Nasal cavity respiratory epithelium epithelial cell of viscerocranial mucosa (primary cell): Measurements from ENCODE around the gene GAL3ST3. TPM values are rescaled to one million over a fixed set of nuclear protein-coding genes. Genes with fewer than 3 reads are reported as not detected.

Experiments
- total RNA-seq: library from RNA; depleted of rRNA; stranded (reverse); fragments of >200 nt; gene quantifications from 2 replicates; pipeline ENCODE4 v1.2.3, GENCODE V29; 2014

GAL3ST3 gene
- not detected in 2 replicates for total RNA-seq

GRCh38 chr11:66048547-66049323 lies at the start of gene GAL3ST3:
Gene GAL3ST3, minus strand, starts transcription at chr11:66049161. Its CDS starts 3,746 bp downstream, at chr11:66045415.

GRCh38 chr11:66069715-66070603 lies 21.0 kb upstream of the GAL3ST3 start, which contains the start of gene PACS1:
Gene PACS1, plus strand, starts transcription at chr11:66070272. Its CDS starts 215 bp downstream, at chr11:66070487.

GRCh38 chr11:66051766-66052663 lies 3.1 kb upstream of the GAL3ST3 start, which contains the start of gene SF3B2:
Gene SF3B2, plus strand, starts transcription at chr11:66052364. Its CDS starts 21 bp downstream, at chr11:66052385.

GRCh38 chr11:66026017-66026529 lies 22.9 kb downstream of the GAL3ST3 start, which contains the start of gene CATSPER1:
Gene CATSPER1, minus strand, starts transcription at chr11:66026479. Its CDS starts 100 bp downstream, at chr11:66026379.

GRCh38 chr11:66011785-66012303 lies 37.1 kb downstream of the GAL3ST3 start, which contains the start of gene CST6:
Gene CST6, plus strand, starts transcription at chr11:66012008. Its CDS starts 37 bp downstream, at chr11:66012045.

GRCh38 chr11:66001942-66002647 lies 46.9 kb downstream of the GAL3ST3 start, which contains the start of the genes BANF1 and EIF1AD:
Gene BANF1, plus strand, starts transcription at chr11:66002503. Its CDS starts 748 bp downstream, at chr11:66003251.
Gene EIF1AD, minus strand, starts transcription at chr11:66002157. Its CDS starts 1,768 bp downstream, at chr11:66000389.

Other genes with a start within 250 kb of the GAL3ST3 start
- gene SNX32, start 215.2 kb downstream of the GAL3ST3 start, total RNA-seq: 0.68 and 1.2 TPM in 2 replicates
- 659 and 765 TPM in 2 replicates for gene CFL1, start 191.0 kb downstream of the GAL3ST3 start, total RNA-seq
- gene MUS81, start 188.7 kb downstream of the GAL3ST3 start, total RNA-seq: 50.8 and 70.1 TPM in 2 replicates
- 2.4 and 10.7 TPM in 2 replicates for gene EFEMP2, start 176.4 kb downstream of the GAL3ST3 start, total RNA-seq
- not detected in 2 replicates for gene CTSW, start 169.3 kb downstream of the GAL3ST3 start, total RNA-seq
- gene FIBP, start 160.7 kb downstream of the GAL3ST3 start, total RNA-seq: 92.5 and 141 TPM in 2 replicates
- 10.9 and 32.5 TPM in 2 replicates for gene CCDC85B, start 158.5 kb downstream of the GAL3ST3 start, total RNA-seq
- 20.3 and 27.7 TPM in 2 replicates for gene FOSL1, start 148.8 kb downstream of the GAL3ST3 start, total RNA-seq
- gene C11orf68, start 130.1 kb downstream of the GAL3ST3 start, total RNA-seq: 12.0 and 12.5 TPM in 2 replicates
- gene DRAP1, start 129.7 kb downstream of the GAL3ST3 start, total RNA-seq: 94.0 and 217 TPM in 2 replicates
- gene TSGA10IP, start 103.7 kb downstream of the GAL3ST3 start, total RNA-seq: not detected in 2 replicates
- 36.2 and 41.8 TPM in 2 replicates for gene SART1, start 87.4 kb downstream of the GAL3ST3 start, total RNA-seq
- 48.1 and 50.2 TPM in 2 replicates for gene EIF1AD, start 47.0 kb downstream of the GAL3ST3 start, total RNA-seq
- gene BANF1, start 46.7 kb downstream of the GAL3ST3 start, total RNA-seq: 13.2 and 17.8 TPM in 2 replicates
- 1.7 and 2.6 TPM in 2 replicates for gene CST6, start 37.2 kb downstream of the GAL3ST3 start, total RNA-seq
- not detected in 2 replicates for gene CATSPER1, start 22.7 kb downstream of the GAL3ST3 start, total RNA-seq
- 103 and 117 TPM in 2 replicates for gene SF3B2, start 3.2 kb upstream of the GAL3ST3 start, total RNA-seq
- gene PACS1, start 21.1 kb upstream of the GAL3ST3 start, total RNA-seq: 7.5 and 34.8 TPM in 2 replicates
- 23.2 and 49.8 TPM in 2 replicates for gene KLC2, start 208.5 kb upstream of the GAL3ST3 start, total RNA-seq
- gene RAB1B, start 219.5 kb upstream of the GAL3ST3 start, total RNA-seq: 61.2 and 88.6 TPM in 2 replicates
- gene CNIH2, start 229.0 kb upstream of the GAL3ST3 start, total RNA-seq: under 0.01 and 0.14 TPM in 2 replicates
- 121 and 221 TPM in 2 replicates for gene YIF1A, start 240.0 kb upstream of the GAL3ST3 start, total RNA-seq
- gene TMEM151A, start 242.7 kb upstream of the GAL3ST3 start, total RNA-seq: under 0.01 and 0.07 TPM in 2 replicates